ENCODE data around the gene MDM4.

DNA sequence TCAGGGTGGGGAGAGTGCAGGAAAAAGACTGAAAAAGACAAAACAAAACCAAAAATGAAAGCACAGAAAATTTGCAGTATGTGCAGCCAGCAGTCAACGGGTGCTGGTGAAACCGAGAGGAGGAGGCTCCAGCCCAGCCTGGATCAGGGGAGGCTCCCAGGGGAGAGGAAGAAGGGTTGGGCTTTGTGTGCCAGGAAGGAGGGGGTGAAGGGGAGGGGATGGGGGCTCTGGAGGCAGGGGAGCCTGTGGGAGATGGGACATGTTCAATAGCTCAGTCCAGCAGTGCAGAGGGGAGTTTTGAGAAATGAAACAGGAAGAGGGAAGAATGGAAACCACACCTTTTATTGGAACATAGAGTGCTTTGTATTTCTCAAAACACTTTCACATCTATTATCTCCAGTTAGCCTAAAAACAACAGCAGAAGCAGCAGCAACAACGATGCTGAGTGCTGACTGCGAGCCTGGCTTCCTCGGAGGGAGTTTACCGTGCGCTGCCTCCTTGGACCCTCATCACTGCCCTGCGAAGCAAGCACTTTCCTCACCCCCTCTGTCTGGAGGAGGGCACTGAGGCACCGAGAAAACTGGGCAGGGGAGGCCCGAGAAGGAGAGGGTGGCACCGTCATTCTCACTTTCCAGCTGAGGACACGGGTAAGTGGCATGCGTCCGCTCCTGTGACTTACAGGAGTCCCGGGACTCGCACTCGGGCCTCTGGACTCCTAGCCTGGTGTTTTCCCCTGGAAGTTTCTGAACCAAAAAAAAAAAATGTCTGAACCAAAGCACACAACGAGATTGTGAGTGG is 62.9 kb downstream of the MDM4 start:
- no peak for TF ChIP-seq CTCF (IDR thresholded peaks at IDR 0.05)
- no peak for TF ChIP-seq POLR2A (IDR thresholded peaks at IDR 0.05)

All from prostate gland (tissue), 2 donors.